Measurements from ENCODE around the gene DNAH9.

DNA sequence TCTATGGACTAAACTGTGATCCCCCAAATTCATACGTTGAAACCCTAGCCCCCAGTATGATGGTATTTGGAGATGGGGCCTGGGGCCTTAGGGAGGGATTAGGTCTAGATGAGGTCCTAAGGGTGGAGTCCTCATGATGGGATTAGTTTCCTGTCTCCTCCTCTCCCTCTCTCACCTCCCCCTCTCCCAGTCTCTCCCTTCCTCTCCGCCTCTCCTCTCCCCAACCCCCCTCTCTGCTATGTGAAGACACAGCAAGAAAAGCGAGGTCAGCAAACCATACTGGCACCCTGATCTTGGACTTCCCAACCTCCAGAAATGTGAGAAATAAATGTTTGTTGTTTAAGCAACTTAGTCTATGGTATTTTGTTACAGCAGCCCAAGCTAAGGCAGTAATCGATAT is 383.6 kb downstream of the DNAH9 start:
- TF ChIP-seq POLR2AphosphoS5 (IDR thresholded peaks at IDR 0.05; ENCODE audit: low read depth, low read length) (no peak), TAF1 (IDR thresholded peaks at IDR 0.05; ENCODE audit: borderline replicate concordance, low read depth, low read length) (no peak)
